ENCODE measurements around the gene RGS21. TPM values are rescaled to one million over a fixed set of nuclear protein-coding genes. Genes with fewer than 3 reads are reported as not detected.
"Not testable (repeated sequence)": the region's sequence is repeated elsewhere in the genome, so short reads cannot be mapped to it uniquely, and the experiment has no call there.

RGS21 gene
- total and polyA plus RNA-seq, 2 experiments from 2014 or later, result not detected

DNA sequence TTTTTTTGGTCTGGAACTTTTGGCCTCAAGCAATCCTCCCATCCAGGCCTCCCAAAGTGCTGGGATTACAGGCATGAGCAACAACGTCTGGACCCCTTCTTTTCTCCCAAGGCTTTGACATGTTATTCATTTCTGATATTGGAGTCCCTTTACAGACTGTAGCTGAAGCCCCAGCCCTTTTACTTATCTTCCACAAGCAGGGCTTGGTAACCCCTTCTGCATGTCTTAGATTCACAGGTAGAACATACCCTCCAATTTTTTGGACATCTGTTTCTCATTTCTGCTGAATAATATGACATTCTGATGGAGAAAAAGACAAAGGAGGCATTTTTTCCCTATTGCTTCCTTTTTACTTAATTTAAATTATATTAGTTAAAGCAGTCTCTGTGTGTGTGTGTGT, 39.2 kb upstream of the RGS21 start:
- H3K4me1 ChIP-seq (ENCODE audit: low read depth), result no peaks in the 10 kb centered on the region
- TF ChIP-seq, protein P1, sequence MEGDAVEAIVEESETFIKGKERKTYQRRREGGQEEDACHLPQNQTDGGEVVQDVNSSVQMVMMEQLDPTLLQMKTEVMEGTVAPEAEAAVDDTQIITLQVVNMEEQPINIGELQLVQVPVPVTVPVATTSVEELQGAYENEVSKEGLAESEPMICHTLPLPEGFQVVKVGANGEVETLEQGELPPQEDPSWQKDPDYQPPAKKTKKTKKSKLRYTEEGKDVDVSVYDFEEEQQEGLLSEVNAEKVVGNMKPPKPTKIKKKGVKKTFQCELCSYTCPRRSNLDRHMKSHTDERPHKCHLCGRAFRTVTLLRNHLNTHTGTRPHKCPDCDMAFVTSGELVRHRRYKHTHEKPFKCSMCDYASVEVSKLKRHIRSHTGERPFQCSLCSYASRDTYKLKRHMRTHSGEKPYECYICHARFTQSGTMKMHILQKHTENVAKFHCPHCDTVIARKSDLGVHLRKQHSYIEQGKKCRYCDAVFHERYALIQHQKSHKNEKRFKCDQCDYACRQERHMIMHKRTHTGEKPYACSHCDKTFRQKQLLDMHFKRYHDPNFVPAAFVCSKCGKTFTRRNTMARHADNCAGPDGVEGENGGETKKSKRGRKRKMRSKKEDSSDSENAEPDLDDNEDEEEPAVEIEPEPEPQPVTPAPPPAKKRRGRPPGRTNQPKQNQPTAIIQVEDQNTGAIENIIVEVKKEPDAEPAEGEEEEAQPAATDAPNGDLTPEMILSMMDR (IDR thresholded peaks at IDR 0.05; ENCODE audit: low read depth, low read length), result no peak
- no peak overlapping the region for H3K4me3 ChIP-seq
- H3K27ac ChIP-seq, result no peak overlapping the region
- no peaks in the 10 kb centered on the region for H3K36me3 ChIP-seq
- DNase-seq (ENCODE audit: low read depth in 1 of 2, low spot score in 1 of 2), result no peak
- H3K27me3 ChIP-seq, result no peaks in the 10 kb centered on the region
- no peaks in the 10 kb centered on the region for H3K9me3 ChIP-seq (ENCODE audit: low read depth)

DNA sequence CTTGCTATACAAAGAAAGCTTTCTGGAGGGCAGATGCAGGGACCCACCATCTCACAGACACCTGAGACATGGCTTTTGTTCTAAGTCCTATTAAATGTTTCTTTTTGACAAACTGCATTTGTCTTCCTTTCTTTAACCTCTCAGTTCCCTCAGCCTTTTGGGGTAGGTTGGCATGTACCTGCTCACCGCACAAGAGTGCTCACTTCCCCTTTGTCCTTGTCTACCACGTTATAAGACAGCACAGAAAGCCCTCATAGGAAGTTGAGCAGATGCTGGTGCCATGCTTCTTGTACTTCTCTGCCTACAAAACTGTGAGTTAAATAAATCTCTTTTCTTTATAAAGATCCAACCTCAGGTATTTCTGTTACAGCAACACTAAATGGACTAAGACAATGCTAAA, 31.9 kb upstream of the RGS21 start:
- Histone ChIP-seq H3K4me1 (ENCODE audit: low read depth) (no peaks in the 10 kb centered on the region), H3K27me3 (no peaks in the 10 kb centered on the region), H3K27ac (no peak overlapping the region), H3K36me3 (no peaks in the 10 kb centered on the region), H3K9me3 (ENCODE audit: low read depth) (no peaks in the 10 kb centered on the region), H3K4me3 (no peak overlapping the region)
- DNase-seq (ENCODE audit: low read depth in 1 of 2, low spot score in 1 of 2), result no peak
- TF ChIP-seq, protein P1 (IDR thresholded peaks at IDR 0.05; ENCODE audit: low read depth, low read length), result no peak

DNA sequence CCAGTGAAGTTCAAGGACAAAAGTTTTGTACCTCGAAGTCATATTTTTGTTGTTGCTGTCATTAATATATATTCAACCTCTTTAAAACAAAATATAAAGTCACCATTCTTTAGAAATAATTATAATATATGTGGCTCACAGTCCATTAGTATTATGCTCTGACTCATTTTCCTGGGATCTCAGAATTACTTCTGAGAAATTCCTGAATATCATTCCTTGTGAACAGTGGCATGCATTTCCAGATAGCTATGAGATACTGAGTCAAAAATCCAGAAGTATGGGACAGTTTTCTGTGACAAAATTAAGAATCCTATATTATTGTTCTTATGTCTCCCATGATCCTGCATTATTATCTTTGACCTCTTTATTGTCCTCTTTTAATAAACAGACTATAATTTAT, 13.8 kb upstream of the RGS21 start:
- no peak overlapping the region for H3K27ac ChIP-seq
- TF ChIP-seq, protein P1 (IDR thresholded peaks at IDR 0.05; ENCODE audit: low read depth, low read length), result no peak
- DNase-seq (ENCODE audit: low read depth in 1 of 2, low spot score in 1 of 2), result peak in 1 of 2 donors; percentile 2
- H3K36me3 ChIP-seq, result no peaks in the 10 kb centered on the region
- no peaks in the 10 kb centered on the region for H3K4me1 ChIP-seq (ENCODE audit: low read depth)
- H3K27me3 ChIP-seq, result no peaks in the 10 kb centered on the region
- no peak overlapping the region for H3K4me3 ChIP-seq
- no peaks in the 10 kb centered on the region for H3K9me3 ChIP-seq (ENCODE audit: low read depth)

DNA sequence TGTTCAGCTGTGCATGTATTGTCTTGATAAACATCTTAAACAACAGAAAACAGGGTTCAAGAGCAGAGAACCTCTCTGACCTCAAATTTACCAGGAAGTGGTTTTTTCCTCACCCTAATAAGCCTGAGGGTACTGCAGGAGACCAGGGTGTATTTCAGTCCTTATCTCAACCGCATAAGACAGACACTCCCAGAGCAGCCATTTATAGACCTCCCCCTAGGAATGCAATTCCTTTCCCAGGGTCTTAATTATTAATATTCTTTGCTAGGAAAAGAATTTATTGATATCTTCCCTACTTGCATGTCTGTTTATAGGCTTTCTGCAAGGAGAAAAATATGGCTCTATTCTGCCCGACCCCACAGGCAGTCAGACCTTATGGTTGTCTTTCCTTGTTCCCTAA, 8.5 kb upstream of the RGS21 start:
- not testable (repeated sequence) for H3K27ac ChIP-seq; H3K4me1 ChIP-seq (ENCODE audit: low read depth); H3K27me3 ChIP-seq; H3K36me3 ChIP-seq; H3K9me3 ChIP-seq (ENCODE audit: low read depth); H3K4me3 ChIP-seq; DNase-seq (ENCODE audit: low read depth in 1 of 2, low spot score in 1 of 2)

DNA sequence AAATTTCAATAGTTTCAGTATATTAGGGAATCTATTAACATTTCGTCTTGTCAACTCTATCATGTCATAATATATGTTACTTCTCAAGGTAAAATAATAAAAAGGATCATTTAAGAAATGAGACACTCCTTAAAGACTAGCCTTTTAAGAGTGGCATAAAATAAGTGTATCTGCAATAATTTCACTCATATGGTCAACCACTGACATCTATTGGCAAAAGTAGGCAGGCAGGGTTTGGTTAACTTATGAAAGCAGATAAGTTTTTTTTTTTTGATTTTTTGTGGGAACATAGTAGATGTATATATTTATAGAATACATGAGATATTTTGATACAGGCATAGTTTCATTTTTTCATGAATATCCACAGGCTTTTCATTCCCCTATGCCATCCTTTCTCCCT, 5.5 kb upstream of the RGS21 start:
- no peaks in the 10 kb centered on the region for H3K36me3 ChIP-seq
- H3K9me3 ChIP-seq (ENCODE audit: low read depth), result no peaks in the 10 kb centered on the region
- H3K4me1 ChIP-seq (ENCODE audit: low read depth), result no peaks in the 10 kb centered on the region
- H3K27me3 ChIP-seq, result no peaks in the 10 kb centered on the region
- peak; percentile 9 to 82 for DNase-seq (ENCODE audit: low read depth in 1 of 2, low spot score in 1 of 2)
- H3K27ac ChIP-seq, result no peak overlapping the region
- no peak overlapping the region for H3K4me3 ChIP-seq
- TF ChIP-seq, protein P1 (IDR thresholded peaks at IDR 0.05; ENCODE audit: low read depth, low read length), result peak; percentile 76

DNA sequence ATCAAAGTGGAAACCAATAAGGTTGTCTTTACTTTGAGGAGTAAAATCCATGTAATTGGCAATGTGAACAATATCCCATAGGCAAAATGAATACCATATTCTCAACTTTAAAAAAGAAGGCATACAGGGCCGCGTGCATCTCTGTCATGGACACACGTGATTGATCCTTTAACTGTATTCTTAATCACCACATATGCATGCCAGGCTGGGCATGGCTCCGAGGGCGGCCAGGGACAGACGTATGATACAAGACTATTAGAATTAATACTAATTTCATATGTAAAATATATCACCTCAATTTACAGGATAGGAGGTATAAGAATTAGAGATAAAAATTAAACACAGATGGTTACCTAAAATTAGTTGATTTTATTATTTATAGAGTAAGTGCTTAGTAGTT, 11.2 kb downstream of the RGS21 start:
- Histone ChIP-seq H3K4me1 (ENCODE audit: low read depth) (no peaks in the 10 kb centered on the region), H3K4me3 (no peak overlapping the region), H3K36me3 (no peaks in the 10 kb centered on the region), H3K9me3 (ENCODE audit: low read depth) (no peaks in the 10 kb centered on the region), H3K27ac (no peak overlapping the region), H3K27me3 (no peaks in the 10 kb centered on the region)
- DNase-seq (ENCODE audit: low read depth in 1 of 2, low spot score in 1 of 2), result no peak
- TF ChIP-seq, protein P1 (IDR thresholded peaks at IDR 0.05; ENCODE audit: low read depth, low read length), result no peak

All from cardiac muscle cell (in vitro differentiated cells and primary cell).